HEK293T (cell line): ENCODE measurements around the gene ERCC5.

Experiments
- BHLHE40 ChIP-seq: fragments of 450-650 bp; IDR thresholded peaks from 2 replicates; pipeline ENCODE4 v1.6.1; 2016; ENCODE audit warnings: mild to moderate bottlenecking, moderate library complexity, borderline replicate concordance
- FOXA1 ChIP-seq: fragments of 450-650 bp; IDR thresholded peaks from 2 replicates; pipeline ENCODE4 v1.6.1; 2016; ENCODE audit warnings: mild to moderate bottlenecking
- HDGF ChIP-seq: fragments of 450-650 bp; IDR thresholded peaks from 2 replicates; pipeline ENCODE4 v1.6.1; 2017; ENCODE audit warnings: antibody characterized with exemption, borderline replicate concordance
- ZNF384 ChIP-seq: fragments of 450-650 bp; IDR thresholded peaks from 2 replicates; pipeline ENCODE4 v1.6.1; 2016

DNA sequence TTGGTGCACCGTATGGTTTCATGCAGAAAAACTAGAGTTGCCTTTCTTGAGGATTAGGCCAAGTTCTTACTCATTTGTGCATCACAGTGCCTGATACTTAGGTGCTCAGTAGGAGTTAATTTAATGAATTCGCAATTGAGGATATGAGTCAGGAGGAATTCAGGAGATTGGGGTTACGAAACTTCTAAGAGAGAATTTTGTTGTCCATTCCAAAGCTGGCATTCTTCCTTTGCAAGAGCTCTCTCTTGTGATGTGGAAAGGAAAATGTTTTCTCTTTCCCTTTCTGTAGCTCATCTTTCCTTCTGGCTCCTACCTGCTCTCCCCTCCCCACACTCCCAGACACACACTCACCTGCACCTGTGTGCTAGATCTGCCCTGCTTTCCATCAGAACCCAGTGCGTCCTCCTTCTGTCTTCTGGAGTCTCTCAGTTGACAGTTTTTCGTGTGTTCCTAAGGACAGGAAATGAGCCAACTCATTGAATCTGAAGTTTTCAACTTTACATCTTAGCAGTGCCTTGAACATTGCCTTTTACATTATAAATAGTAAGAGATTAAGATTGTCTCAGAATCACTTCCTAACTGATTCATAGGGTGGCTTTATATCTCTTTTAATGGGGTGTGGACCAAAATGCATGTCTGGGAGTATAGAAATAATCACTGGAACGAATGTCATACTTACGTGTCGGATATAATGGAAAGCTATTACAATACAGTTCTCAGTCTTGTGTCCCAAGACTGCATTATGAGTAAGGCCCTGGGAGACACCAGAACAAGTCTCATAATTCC, 19.7 kb upstream of the ERCC5 start:
- TF ChIP-seq BHLHE40, result no peak
- no peak for TF ChIP-seq ZNF384
- TF ChIP-seq HDGF, result no peak
- TF ChIP-seq FOXA1, result no peak
